GM12875 (cell line): ENCODE measurements around the gene GPR132.

Experiments
- H3K4me3 ChIP-seq: one replicate; pipeline ENCODE4 v1.5.1; 2011; ENCODE audit warnings: low read depth, low read length, control low read depth
- CTCF ChIP-seq: IDR thresholded peaks from 2 replicates; pipeline ENCODE4 v1.5.1; 2011; ENCODE audit warnings: low read depth, mild to moderate bottlenecking, control low read depth, inconsistent platforms, low read length, moderate library complexity, borderline replicate concordance; ENCODE audit not compliant: insufficient read depth

Gene GPR132

DNA sequence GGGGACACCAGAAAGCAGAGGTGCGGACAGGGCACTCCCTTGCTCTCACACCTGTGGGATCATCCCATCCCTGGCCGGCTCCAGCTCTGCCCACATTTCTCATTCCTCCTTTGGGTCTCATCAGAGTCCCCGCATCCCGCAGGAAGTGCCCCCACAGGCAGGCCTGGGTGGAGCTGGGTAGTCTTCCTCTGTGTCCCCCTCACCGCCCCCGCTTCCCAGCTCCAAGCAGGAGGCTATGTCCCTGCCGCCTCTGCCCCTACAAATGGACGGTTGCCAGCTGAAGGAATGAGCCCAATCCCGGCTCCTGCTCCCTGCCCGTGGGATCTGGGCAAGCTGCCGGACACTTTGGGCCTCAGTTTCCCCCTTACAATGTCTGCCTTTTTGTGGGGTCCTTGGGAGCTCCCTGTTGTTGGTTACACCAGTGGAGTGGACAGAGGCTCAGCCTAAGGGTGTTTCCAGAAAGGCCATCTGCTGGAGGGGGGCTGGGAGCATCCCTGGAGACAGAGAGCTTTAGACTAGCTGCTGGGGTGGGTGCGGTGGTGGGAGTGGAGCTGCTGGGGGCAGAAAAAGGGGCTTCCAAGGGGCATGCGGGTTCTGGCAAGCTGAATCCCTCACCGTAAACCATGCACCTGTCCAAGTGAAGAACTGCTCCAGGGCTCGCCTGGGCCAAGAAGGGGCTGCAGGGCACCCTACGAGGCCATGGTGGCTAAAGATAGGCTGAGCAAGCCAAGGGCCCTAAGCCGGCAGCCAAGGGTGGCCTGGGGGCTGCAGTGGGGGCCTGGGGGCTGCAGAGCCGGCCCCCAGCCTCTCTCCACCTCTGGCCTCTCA lies 7.9 kb upstream of the GPR132 start:
- TF ChIP-seq CTCF, result no peak

DNA sequence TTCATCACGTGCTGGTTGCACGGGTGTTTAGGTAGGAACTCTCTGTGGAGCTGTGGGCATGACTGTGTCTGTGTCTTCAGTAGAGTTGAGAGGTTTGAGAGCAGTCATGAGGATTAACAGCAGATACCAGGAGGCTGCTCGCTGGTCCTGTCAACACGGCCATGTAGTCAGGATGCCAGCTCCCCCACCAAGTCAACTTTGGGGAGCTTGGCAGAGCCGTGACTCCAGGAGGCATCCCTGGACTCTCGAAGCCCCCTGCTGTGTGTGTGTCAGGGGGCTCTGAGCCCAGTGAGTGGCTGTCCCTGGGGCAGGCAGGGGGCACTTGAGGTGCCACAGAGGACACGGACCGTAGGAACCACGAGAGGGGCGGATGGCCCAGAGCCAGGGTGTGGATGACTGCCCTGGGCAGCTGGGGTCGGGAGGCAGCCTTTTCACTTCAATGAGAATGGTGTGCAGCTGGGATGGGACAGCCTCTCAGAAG lies 7.2 kb upstream of the GPR132 start:
- no peak for TF ChIP-seq CTCF
- H3K4me3 ChIP-seq, result no peak overlapping the region

More for the DNA sequence above, 7.9 kb upstream of the GPR132 start:
- no peak overlapping the region for H3K4me3 ChIP-seq

- no peak overlapping the region for H3K4me3 ChIP-seq
- no peak for TF ChIP-seq CTCF
Measured at GRCh38 chr14:105071942-105072341, 6.7 kb upstream of the GPR132 start.

DNA sequence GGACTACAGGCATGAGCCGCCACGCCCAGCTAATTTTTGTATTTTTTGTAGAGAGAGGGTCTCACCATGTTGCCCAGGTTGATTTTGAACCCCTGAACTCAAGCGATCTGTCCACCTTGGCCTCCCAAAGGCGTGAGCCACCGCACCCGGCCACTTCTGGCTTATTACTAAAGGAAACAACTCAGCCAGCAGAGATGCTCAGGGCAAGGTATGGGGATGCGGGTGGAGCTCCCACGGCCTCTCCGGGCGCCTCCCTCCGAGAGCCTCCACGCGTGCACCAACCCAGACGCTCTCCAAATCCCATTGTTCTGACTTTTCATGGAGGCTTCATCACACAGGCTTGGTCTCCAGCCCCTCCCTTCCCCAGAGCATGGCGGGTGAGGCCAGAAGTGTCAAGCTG lies 6.1 kb upstream of the GPR132 start:
- no peak overlapping the region for H3K4me3 ChIP-seq
- TF ChIP-seq CTCF, result no peak

- no peak for TF ChIP-seq CTCF
- H3K4me3 ChIP-seq, result peak overlapping the region; percentile 36
Measured at GRCh38 chr14:105070760-105071137, 5.5 kb upstream of the GPR132 start.

GRCh38 chr14:105069871-105070759 lies 4.9 kb upstream of the GPR132 start:
- peak overlapping the region; percentile 37 for H3K4me3 ChIP-seq
- TF ChIP-seq CTCF, result no peak
